GM10248 (cell line): ENCODE results near the gene MED9.

Experiments used
- CTCF ChIA-PET: fragments of 300-600 bp; sonication (Branson Sonifier 250); formaldehyde crosslinking; extraction: SDS; loops from one replicate; lab custom pipeline; 2021; ENCODE audit warnings: antibody characterized with exemption; lab: Yijun Ruan, JAX
- POLR2A ChIA-PET: fragments of 350-650 bp; sonication (Branson Sonifier 250); formaldehyde crosslinking; extraction: SDS; loops from one replicate; lab custom pipeline; 2020; ENCODE audit warnings: antibody characterized with exemption; lab: Yijun Ruan, JAX
- DNase-seq: peaks from one replicate; pipeline ENCODE4 v3.0.0; 2012; ENCODE audit errors: extremely low spot score
- CTCF ChIP-seq: IDR thresholded peaks from 2 replicates; pipeline ENCODE4 v1.5.1; 2012; ENCODE audit warnings: mild to moderate bottlenecking, low read depth; ENCODE audit errors: extremely low read depth, missing control alignments, control extremely low read depth

MED9 gene

GRCh38 chr17:17512866-17513265 is 36.1 kb downstream of the MED9 start:
- ChIA-PET CTCF (no interaction called here), POLR2A (no interaction called here)
- no peak for DNase-seq
- no peak for TF ChIP-seq CTCF

- no peak for TF ChIP-seq CTCF
- POLR2A ChIA-PET = no interaction called here
- CTCF ChIA-PET = interaction anchor here (1.2 kb wide), 1 partner anchor 17 kb away, joined by 6 read pairs; the partner anchor contains the start of gene RASD1
- no peak for DNase-seq
Measured at GRCh38 chr17:17513626-17514025, 36.8 kb downstream of the MED9 start.

GRCh38 chr17:17514361-17514992 is 37.7 kb downstream of the MED9 start:
- DNase-seq = no peak
- POLR2A ChIA-PET = no interaction called here
- TF ChIP-seq CTCF = no peak
- CTCF ChIA-PET = interaction anchor here (1.2 kb wide), 1 partner anchor 18 kb away, joined by 6 read pairs; the partner anchor contains the start of gene RASD1

- ChIA-PET CTCF (interaction anchor here (0.8 to 1.6 kb wide), 2 partner anchors 18 to 127 kb away, joined by 3 to 6 read pairs; no protein-coding TSS in a partner anchor), POLR2A (no interaction called here)
- TF ChIP-seq CTCF = no peak
- no peak for DNase-seq
Measured at GRCh38 chr17:17514993-17515933, 38.5 kb downstream of the MED9 start.

GRCh38 chr17:17515934-17516930 is 39.4 kb downstream of the MED9 start:
- POLR2A ChIA-PET = no interaction called here
- CTCF ChIA-PET = interaction anchor here (0.9 to 1.6 kb wide), 2 partner anchors 9 to 19 kb away, joined by 3 to 6 read pairs; no protein-coding TSS in a partner anchor
- no peak for TF ChIP-seq CTCF
- DNase-seq = no peak
